Activated CD4-positive, alpha-beta T cell treated with anti-CD3 and anti-CD28 coated beads, Interleukin-2, Interleukin-4, amounts not matched to agents 100 ng/mL and 50 ng/mL, durations not matched to agents 16 hours and 8 hours (primary cell): Measurements from ENCODE around the gene POLR3K.
"Not testable (repeated sequence)": the region's sequence is repeated elsewhere in the genome, so short reads cannot be mapped to it uniquely, and the experiment has no call there.

Experiments
- DNase-seq: peaks from one replicate; pipeline ENCODE4 v3.0.0-alpha.2; 2020; ENCODE audit warnings: low spot score

POLR3K gene

GRCh38 chr16:42691-43090 is 10.7 kb downstream of the POLR3K start:
- no peak for DNase-seq

GRCh38 chr16:42069-42457 is 11.3 kb downstream of the POLR3K start:
- DNase-seq, result no peak

GRCh38 chr16:41439-42068 is 11.9 kb downstream of the POLR3K start:
- no peak for DNase-seq

GRCh38 chr16:38941-39892 is 14.2 kb downstream of the POLR3K start:
- DNase-seq, result peak; percentile 41

GRCh38 chr16:38206-38605 is 15.2 kb downstream of the POLR3K start:
- DNase-seq, result not testable (repeated sequence)

GRCh38 chr16:37511-37910 is 15.9 kb downstream of the POLR3K start:
- no peak for DNase-seq

GRCh38 chr16:36336-36984 is 16.9 kb downstream of the POLR3K start:
- DNase-seq, result no peak

- DNase-seq, result no peak
Observed at GRCh38 chr16:35678-36305, 17.6 kb downstream of the POLR3K start.

- DNase-seq, result no peak
Observed at GRCh38 chr16:35011-35677, 18.3 kb downstream of the POLR3K start.

GRCh38 chr16:34648-34987 is 18.8 kb downstream of the POLR3K start:
- no peak for DNase-seq

GRCh38 chr16:33877-34647 is 19.3 kb downstream of the POLR3K start:
- DNase-seq, result no peak

GRCh38 chr16:33154-33876 is 20.1 kb downstream of the POLR3K start:
- not testable (repeated sequence) for DNase-seq

GRCh38 chr16:30627-31026 is 22.8 kb downstream of the POLR3K start:
- not testable (repeated sequence) for DNase-seq

- not testable (repeated sequence) for DNase-seq
Observed at GRCh38 chr16:25926-26348, 27.5 kb downstream of the POLR3K start.

- not testable (repeated sequence) for DNase-seq
Observed at GRCh38 chr16:24151-24550, 29.3 kb downstream of the POLR3K start.

GRCh38 chr16:20886-21285 is 32.5 kb downstream of the POLR3K start:
- DNase-seq, result not testable (repeated sequence)

GRCh38 chr16:17062-17765 is 36.2 kb downstream of the POLR3K start:
- DNase-seq, result not testable (repeated sequence)

GRCh38 chr16:10772-11171 is 42.6 kb downstream of the POLR3K start:
- DNase-seq, result peak; percentile 94

- DNase-seq, result no peak
Observed at GRCh38 chr16:9903-10665, 43.3 kb downstream of the POLR3K start.
